Pancreas (tissue), 10 donors: ENCODE measurements around the gene PRR19. TPM values are rescaled to one million over a fixed set of nuclear protein-coding genes. Genes with fewer than 3 reads are reported as not detected.

ENCODE experiments used
- ATAC-seq, 4 donors: fragments of 200-7000 bp; cut with Tn5 transposase; one replicate each; pipeline versions ENCODE4 v1.8.0 to v1.9.1; 2020; ENCODE audit warnings: mild to moderate bottlenecking in 4 of 4, moderate library complexity in 4 of 4
- DNase-seq, 6 donors: peaks; one replicate each; pipeline ENCODE4 v3.0.0-alpha.2; 2020
- FAIRE-seq: peaks from 2 replicates; lab custom pipeline; 2012; peaks lifted over from hg19 to GRCh38; lab: Jason Lieb, UNC
- H3K27ac ChIP-seq, 4 donors: fragments of 200-600 bp; sonication (generic); 1 replicate in 3 of 4; 2 replicates in 1 of 4; pipeline versions ENCODE4 v1.5.0 to v1.8.0; 2020
- H3K27me3 ChIP-seq, 4 donors: fragments of 200-600 bp; one replicate each; pipeline ENCODE4 v1.8.0; 2021
- H3K36me3 ChIP-seq, 3 donors: fragments of 200-600 bp; sonication (generic) in 1 of 3; one replicate each; pipeline versions ENCODE4 v1.5.0 to v1.8.0; 2020 to 2021
- H3K4me1 ChIP-seq, 3 donors: fragments of 200-600 bp; one replicate each; pipeline ENCODE4 v1.8.0; 2021
- H3K4me3 ChIP-seq, 4 donors: fragments of 200-600 bp; sonication (generic) in 2 of 4; one replicate each; pipeline versions ENCODE4 v1.5.0 to v1.8.0; 2020 to 2021
- H3K9me3 ChIP-seq, 4 donors: fragments of 200-600 bp; one replicate each; pipeline ENCODE4 v1.8.0; 2021
- CTCF ChIP-seq, 4 donors: fragments of 200-600 bp; sonication (generic) in 3 of 4; IDR thresholded peaks; one replicate each; pipeline versions ENCODE4 v1.5.0 to v1.8.0; 2021; ENCODE audit warnings: antibody characterized with exemption in 4 of 4
- WGBS, 2 donors: extraction: QIAGEN DNeasy Blood & Tissue Kit; methylation state at CpG; one replicate each; pipeline ENCODE4 v1.1.7; 2013; 5-methylcytosine and 5-hydroxymethylcytosine counted together
- intact Hi-C, 3 donors: fragments of 100-400 bp; cut with DNase I; formaldehyde crosslinking; loops; one replicate each; pipeline versions ENCODE4 v1.11.1 to v1.14.2; 2022
- polyA plus RNA-seq, 2 donors: library from polyadenylated mRNA; stranded (reverse); fragments of 200-250 nt; gene quantifications; one replicate each; pipeline ENCODE4 v1.2.3, GENCODE V29; 2013
- total RNA-seq, 6 donors: library from RNA; stranded (reverse); fragmentation: NEBNext Ultra II Directional in 4 of 6; extraction: Animal tissue kit (Norgen Biotek cat#: 25700) in 4 of 6; gene quantifications; one replicate each; pipeline versions ENCODE4 v1.2.1 to v1.2.4, GENCODE V29; 2021 to 2023
- donor health status: healthy with polysubstance abuse.
- donor health status: DM: no; HTN: no; CAD: no; lungs with moderate emphysema.
- donor health status: DM: no; HTN: no; CAD: no.
- donor health status: control.
- donor health status: control.
- donor health status: Bipolar disorder and iron deficiency.
- donor health status: DM: yes; HTN: yes; CAD: no.
- donor health status: DM: no; HTN: no; CAD: no.
- donor health status: DM: no; HTN: no; CAD: no.
- donor health status: DM: yes; HTN: yes; CAD: no.

The PRR19 gene
- total and polyA plus RNA-seq, 8 donors, result 0.12 to 0.99 (median 0.37) TPM

DNA sequence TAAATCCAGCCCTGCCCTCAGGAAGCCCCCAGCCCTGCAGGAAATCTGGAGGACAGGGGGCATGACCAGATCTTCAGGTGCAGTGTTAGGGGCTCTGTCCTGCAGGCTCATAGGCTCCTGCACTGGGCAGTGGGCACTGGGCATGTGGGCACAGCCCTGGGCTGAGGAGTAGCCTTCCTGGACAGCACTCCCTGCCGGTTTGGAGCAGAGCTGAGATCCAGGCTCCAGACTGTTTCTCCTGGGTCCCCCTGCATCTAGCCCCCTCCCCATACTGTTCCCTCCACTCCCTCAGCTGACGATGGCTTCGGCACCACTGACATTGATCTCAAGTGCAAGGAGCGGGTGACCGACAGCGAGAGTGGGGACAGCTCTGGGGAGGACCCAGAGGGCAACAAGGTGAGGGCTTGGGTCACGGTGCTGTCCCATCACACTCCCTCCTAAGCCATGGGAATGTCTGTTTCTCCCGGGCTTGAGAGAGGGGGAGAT, 12.3 kb upstream of the PRR19 start:
- Histone ChIP-seq H3K4me1 (peaks cover 0 to 13% (median 10%) of the 10 kb centered on the region in 3 donors), H3K27ac (no peak overlapping the region), H3K4me3 (no peak overlapping the region), H3K9me3 (no peaks in the 10 kb centered on the region), H3K27me3 (no peaks in the 10 kb centered on the region), H3K36me3 (peaks cover 5 to 54% (median 41%) of the 10 kb centered on the region in 3 donors)
- no peak for ATAC-seq
- intact Hi-C loops, result loop anchor here in 1 of 3 donors (10.0 kb wide), 2 partner anchors 45 to 155 kb away; partner anchors contain the start of genes GSK3A and POU2F2
- no peak for TF ChIP-seq CTCF (IDR thresholded peaks at IDR 0.05)
- no peak for DNase-seq
- FAIRE-seq, result no peak
- WGBS, 2 donors, result 91 to 93% methylated on average over 8 of the region's 8 CpGs

DNA sequence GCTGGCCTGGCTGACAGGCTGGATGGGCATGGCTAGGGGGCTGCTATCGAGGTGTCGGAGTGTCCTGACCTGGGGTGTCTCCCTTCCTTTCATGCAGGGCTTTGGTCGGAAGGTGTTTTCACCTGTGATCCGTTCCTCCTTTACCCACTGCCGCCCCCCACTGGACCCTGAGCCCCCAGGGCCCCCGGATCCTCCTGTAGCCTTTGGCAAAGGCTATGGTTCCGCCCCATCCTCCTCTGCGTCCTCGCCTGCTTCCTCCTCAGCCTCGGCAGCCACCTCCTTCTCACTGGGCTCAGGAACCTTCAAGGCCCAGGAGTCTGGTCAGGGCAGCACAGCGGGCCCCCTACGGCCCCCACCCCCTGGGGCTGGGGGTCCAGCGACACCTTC, 11.8 kb upstream of the PRR19 start:
- H3K27ac ChIP-seq, result no peak overlapping the region
- H3K27me3 ChIP-seq, result no peaks in the 10 kb centered on the region
- ATAC-seq (no peak), DNase-seq (no peak), FAIRE-seq (no peak)
- H3K9me3 ChIP-seq, result no peaks in the 10 kb centered on the region
- 90% methylated on average over 12 to 13 of the region's 13 CpGs for WGBS, 2 donors
- intact Hi-C loops, result loop anchor here in 1 of 3 donors (10.0 kb wide), 2 partner anchors 45 to 155 kb away; partner anchors contain the start of genes GSK3A and POU2F2
- no peak overlapping the region for H3K4me3 ChIP-seq
- H3K4me1 ChIP-seq, result peaks cover 0 to 9% (median 9%) of the 10 kb centered on the region in 3 donors
- no peak for TF ChIP-seq CTCF (IDR thresholded peaks at IDR 0.05)
- H3K36me3 ChIP-seq, result peaks cover 5 to 54% (median 41%) of the 10 kb centered on the region in 3 donors

DNA sequence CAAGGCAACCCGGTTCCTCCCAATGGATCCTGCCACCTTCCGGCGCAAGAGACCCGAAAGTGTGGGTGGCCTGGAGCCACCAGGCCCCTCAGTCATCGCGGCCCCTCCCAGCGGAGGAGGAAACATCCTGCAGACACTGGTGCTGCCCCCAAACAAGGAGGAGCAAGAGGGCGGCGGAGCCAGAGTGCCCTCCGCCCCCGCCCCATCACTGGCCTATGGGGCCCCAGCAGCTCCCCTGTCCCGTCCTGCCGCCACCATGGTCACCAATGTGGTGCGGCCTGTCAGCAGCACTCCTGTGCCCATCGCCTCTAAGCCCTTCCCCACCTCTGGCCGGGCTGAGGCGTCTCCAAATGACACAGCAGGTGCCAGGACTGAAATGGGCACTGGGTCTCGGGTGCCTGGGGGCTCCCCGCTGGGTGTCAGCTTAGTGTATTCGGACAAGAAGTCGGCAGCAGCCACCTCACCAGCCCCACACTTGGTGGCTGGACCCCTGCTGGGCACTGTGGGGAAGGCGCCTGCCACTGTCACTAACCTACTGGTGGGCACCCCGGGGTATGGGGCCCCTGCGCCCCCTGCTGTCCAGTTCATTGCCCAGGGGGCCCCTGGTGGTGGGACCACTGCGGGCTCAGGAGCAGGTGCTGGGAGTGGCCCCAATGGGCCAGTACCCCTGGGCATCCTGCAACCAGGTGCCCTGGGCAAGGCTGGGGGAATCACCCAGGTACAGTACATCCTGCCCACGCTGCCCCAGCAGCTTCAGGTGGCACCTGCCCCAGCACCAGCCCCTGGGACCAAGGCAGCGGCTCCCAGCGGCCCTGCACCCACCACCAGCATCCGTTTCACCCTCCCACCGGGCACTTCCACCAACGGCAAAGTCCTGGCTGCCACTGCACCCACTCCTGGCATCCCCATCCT, 11.2 kb upstream of the PRR19 start:
- peak in 1 of 4 donors; percentile 11 for TF ChIP-seq CTCF (IDR thresholded peaks at IDR 0.05)
- no peak overlapping the region for H3K27ac ChIP-seq
- peak in 2 of 4 donors; percentile 7 to 8 for ATAC-seq
- DNase-seq, result peak in 3 of 6 donors; percentile 54 to 75 (median 62)
- FAIRE-seq, result no peak
- peaks cover 5 to 54% (median 41%) of the 10 kb centered on the region in 3 donors for H3K36me3 ChIP-seq
- WGBS, 2 donors, result 91% methylated on average over 29 to 31 of the region's 31 CpGs
- H3K4me1 ChIP-seq, result peaks cover 0 to 3% (median 2%) of the 10 kb centered on the region in 3 donors
- H3K27me3 ChIP-seq, result no peaks in the 10 kb centered on the region
- intact Hi-C loops, result loop anchor here in 1 of 3 donors (10.0 kb wide), 2 partner anchors 46 to 156 kb away; partner anchors contain the start of genes GSK3A and POU2F2
- no peaks in the 10 kb centered on the region for H3K9me3 ChIP-seq
- no peak overlapping the region for H3K4me3 ChIP-seq

DNA sequence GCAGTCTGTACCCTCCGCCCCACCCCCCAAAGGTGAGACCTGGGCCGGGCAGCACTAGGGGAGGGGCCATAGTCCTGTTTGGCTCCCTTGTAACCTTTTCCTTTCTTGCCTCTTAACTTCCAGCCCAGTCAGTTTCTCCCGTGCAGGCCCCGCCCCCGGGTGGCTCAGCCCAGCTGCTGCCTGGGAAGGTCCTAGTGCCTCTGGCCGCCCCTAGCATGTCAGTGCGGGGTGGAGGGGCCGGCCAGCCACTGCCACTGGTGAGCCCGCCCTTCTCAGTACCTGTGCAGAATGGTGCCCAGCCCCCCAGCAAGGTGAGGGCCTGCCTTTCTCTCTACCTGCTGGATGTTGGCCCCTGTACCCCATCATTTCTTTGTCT, 10.5 kb upstream of the PRR19 start:
- Histone ChIP-seq H3K9me3 (no peaks in the 10 kb centered on the region), H3K4me3 (no peak overlapping the region), H3K4me1 (no peaks in the 10 kb centered on the region), H3K27me3 (no peaks in the 10 kb centered on the region), H3K36me3 (peaks cover 5 to 54% (median 41%) of the 10 kb centered on the region in 3 donors), H3K27ac (no peak overlapping the region)
- intact Hi-C loops, result loop anchor here in 1 of 3 donors (10.0 kb wide), 2 partner anchors 47 to 157 kb away; partner anchors contain the start of genes GSK3A and POU2F2
- WGBS, 2 donors, result 75 to 76% methylated on average over 9 of the region's 9 CpGs
- ATAC-seq, result no peak
- TF ChIP-seq CTCF (IDR thresholded peaks at IDR 0.05), result no peak
- no peak for FAIRE-seq
- DNase-seq, result peak in 1 of 6 donors; percentile 45
